Esophagus squamous epithelium (tissue), 5 donors: ENCODE measurements around the gene SCN11A. TPM values are rescaled to one million over a fixed set of nuclear protein-coding genes. Genes with fewer than 3 reads are reported as not detected.
"Not testable (repeated sequence)": the region's sequence is repeated elsewhere in the genome, so short reads cannot be mapped to it uniquely, and the experiment has no call there.

Source experiments
- DNase-seq: peaks from one replicate; lab custom pipeline; 2025; lab: John Stamatoyannopoulos, UW
- H3K27ac ChIP-seq, 4 donors: fragments of 200-600 bp; sonication (generic); one replicate each; pipeline ENCODE4 v1.5.1; 2016 to 2019; ENCODE audit warnings: mild to moderate bottlenecking in 1 of 4
- H3K27me3 ChIP-seq, 4 donors: fragments of 200-600 bp; sonication (generic); 1 replicate in 3 of 4; 2 replicates in 1 of 4; pipeline versions ENCODE4 v1.5.1 to v1.6.0; 2017 to 2021; ENCODE audit warnings: antibody characterized with exemption in 1 of 4
- H3K36me3 ChIP-seq, 3 donors: fragments of 200-600 bp; sonication (generic); one replicate each; pipeline ENCODE4 v1.5.1; 2016 to 2019
- H3K4me1 ChIP-seq, 3 donors: fragments of 200-600 bp; sonication (generic); one replicate each; pipeline ENCODE4 v1.5.1; 2017 to 2019
- H3K4me3 ChIP-seq, 4 donors: fragments of 200-600 bp; sonication (generic); 1 replicate in 3 of 4; 2 replicates in 1 of 4; pipeline ENCODE4 v1.5.1; 2016 to 2019; ENCODE audit warnings: mild to moderate bottlenecking in 2 of 4, moderate library complexity in 1 of 4
- H3K9me3 ChIP-seq, 3 donors: fragments of 200-600 bp; sonication (generic); one replicate each; pipeline ENCODE4 v1.5.1; 2016 to 2019
- POLR2A ChIP-seq, 4 donors: fragments of 450-650 bp; IDR thresholded peaks; one replicate each; pipeline ENCODE4 v1.6.1; 2017; ENCODE audit warnings: antibody characterized with exemption in 4 of 4, mild to moderate bottlenecking in 4 of 4, moderate library complexity in 3 of 4
- WGBS, 2 donors: methylation state at CpG; one replicate each; pipeline ENCODE4 v1.1.5; 2018; 5-methylcytosine and 5-hydroxymethylcytosine counted together
- intact Hi-C: fragments of 100-400 bp; cut with DNase I; formaldehyde crosslinking; loops from one replicate; pipeline ENCODE4 v1.15.0; 2022
- total RNA-seq, 4 donors: library from RNA; depleted of rRNA; stranded (reverse); fragments of >200 nt; gene quantifications; one replicate each; pipeline ENCODE4 v1.1.0, GENCODE V29; 2016
- TF ChIP-seq, protein P1 (sequence below), 6 experiments: fragments of 450-650 bp in 4 of 6; fragments of 200-600 bp in 2 of 6; sonication (generic) in 2 of 6; IDR thresholded peaks; one replicate each; pipeline ENCODE4 v1.5.1; 2016 to 2019; ENCODE audit warnings: antibody characterized with exemption in 6 of 6, mild to moderate bottlenecking in 4 of 6, moderate library complexity in 4 of 6
- donor health status: DM: yes; HTN: yes; CAD: no.

SCN11A gene
- total RNA-seq, 4 donors from 2014 or later: under 0.01 to 0.04 TPM; not detected in 2

DNA sequence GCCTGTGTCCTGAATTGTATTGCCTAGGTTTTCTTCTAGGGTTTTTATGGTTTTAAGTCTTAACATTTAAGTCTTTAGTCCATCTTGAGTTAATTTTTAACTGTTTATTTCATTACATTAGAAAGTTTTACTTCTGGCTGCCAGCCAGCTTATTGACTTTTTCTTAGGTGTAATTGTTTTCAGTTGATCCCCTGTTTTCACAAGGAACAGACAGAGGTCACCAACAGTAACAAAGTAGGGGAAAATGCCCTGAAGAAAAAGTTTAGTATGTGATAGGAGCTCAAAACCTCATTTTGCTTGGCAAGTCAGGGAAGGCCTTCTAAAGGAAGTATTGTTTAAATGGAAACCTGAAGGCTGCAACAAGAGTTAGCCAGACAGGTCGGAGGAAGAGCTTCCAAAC lies 10.4 kb upstream of the SCN11A start:
- Histone ChIP-seq H3K4me1 (no peaks in the 10 kb centered on the region), H3K4me3 (no peak overlapping the region), H3K27me3 (no peaks in the 10 kb centered on the region), H3K27ac (no peak overlapping the region), H3K9me3 (no peaks in the 10 kb centered on the region), H3K36me3 (peaks cover 0 to 38% (median 0%) of the 10 kb centered on the region in 3 donors)
- DNase-seq: no peak
- intact Hi-C loops: no loop called here
- WGBS, 2 donors: 50 to 77% methylated on average over 1 of the region's 1 CpG
- TF ChIP-seq, protein P1, sequence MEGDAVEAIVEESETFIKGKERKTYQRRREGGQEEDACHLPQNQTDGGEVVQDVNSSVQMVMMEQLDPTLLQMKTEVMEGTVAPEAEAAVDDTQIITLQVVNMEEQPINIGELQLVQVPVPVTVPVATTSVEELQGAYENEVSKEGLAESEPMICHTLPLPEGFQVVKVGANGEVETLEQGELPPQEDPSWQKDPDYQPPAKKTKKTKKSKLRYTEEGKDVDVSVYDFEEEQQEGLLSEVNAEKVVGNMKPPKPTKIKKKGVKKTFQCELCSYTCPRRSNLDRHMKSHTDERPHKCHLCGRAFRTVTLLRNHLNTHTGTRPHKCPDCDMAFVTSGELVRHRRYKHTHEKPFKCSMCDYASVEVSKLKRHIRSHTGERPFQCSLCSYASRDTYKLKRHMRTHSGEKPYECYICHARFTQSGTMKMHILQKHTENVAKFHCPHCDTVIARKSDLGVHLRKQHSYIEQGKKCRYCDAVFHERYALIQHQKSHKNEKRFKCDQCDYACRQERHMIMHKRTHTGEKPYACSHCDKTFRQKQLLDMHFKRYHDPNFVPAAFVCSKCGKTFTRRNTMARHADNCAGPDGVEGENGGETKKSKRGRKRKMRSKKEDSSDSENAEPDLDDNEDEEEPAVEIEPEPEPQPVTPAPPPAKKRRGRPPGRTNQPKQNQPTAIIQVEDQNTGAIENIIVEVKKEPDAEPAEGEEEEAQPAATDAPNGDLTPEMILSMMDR (IDR thresholded peaks at IDR 0.05): no peak
- no peak for TF ChIP-seq POLR2A (IDR thresholded peaks at IDR 0.05)

DNA sequence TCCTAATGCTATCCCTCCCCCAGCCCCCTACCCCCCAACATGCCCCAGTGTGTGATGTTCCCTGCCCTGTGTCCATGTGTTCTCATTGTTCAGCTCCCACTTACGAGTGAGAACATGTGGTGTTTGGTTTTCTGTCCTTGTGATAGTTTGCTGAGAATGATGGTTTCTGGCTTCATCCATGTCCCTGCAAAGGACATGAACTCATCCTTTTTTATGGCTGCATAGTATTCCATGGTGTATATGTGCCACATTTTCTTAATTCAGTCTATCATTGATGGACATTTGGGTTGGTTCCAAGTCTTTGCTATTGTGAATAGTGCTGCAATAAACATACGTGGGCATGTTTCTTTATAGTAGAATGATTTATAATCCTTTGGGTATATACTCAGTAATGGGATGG lies 9.5 kb upstream of the SCN11A start:
- H3K4me1 ChIP-seq, H3K27ac ChIP-seq, H3K27me3 ChIP-seq, DNase-seq, intact Hi-C loops, H3K4me3 ChIP-seq, H3K9me3 ChIP-seq: not testable (repeated sequence)
- peaks cover 0 to 29% (median 0%) of the 10 kb centered on the region in 3 donors for H3K36me3 ChIP-seq
- 54 to 83% methylated on average over 1 to 2 of the region's 2 CpGs for WGBS, 2 donors

DNA sequence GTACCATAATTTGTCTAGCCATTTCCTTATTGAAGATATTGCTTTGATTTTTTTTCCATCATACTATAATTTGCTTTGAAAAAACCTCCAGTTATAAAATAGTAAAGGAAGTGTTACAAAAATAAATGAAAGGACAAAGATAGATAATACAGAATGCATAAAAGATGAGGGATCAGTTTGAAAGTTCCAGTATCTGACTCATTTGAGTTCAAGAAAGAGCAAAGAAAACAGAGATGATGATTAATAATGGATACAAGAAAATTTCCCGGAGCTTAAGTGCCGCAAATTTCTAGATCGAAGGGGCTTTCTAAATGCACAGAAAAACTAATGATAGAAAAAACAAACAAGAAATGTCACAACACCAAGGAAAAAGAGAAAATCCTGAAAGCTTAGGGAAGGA lies 4.4 kb upstream of the SCN11A start:
- no peak for TF ChIP-seq POLR2A (IDR thresholded peaks at IDR 0.05)
- TF ChIP-seq, protein P1 (IDR thresholded peaks at IDR 0.05): no peak
- peaks cover 3 to 37% (median 8%) of the 10 kb centered on the region in 3 donors for H3K4me1 ChIP-seq
- no peak overlapping the region for H3K27ac ChIP-seq
- H3K36me3 ChIP-seq: peaks cover 0 to 4% (median 0%) of the 10 kb centered on the region in 3 donors
- H3K9me3 ChIP-seq: no peaks in the 10 kb centered on the region
- 17 to 43% methylated on average over 3 of the region's 3 CpGs for WGBS, 2 donors
- intact Hi-C loops: no loop called here
- DNase-seq: no peak
- no peak overlapping the region for H3K4me3 ChIP-seq
- no peaks in the 10 kb centered on the region for H3K27me3 ChIP-seq

DNA sequence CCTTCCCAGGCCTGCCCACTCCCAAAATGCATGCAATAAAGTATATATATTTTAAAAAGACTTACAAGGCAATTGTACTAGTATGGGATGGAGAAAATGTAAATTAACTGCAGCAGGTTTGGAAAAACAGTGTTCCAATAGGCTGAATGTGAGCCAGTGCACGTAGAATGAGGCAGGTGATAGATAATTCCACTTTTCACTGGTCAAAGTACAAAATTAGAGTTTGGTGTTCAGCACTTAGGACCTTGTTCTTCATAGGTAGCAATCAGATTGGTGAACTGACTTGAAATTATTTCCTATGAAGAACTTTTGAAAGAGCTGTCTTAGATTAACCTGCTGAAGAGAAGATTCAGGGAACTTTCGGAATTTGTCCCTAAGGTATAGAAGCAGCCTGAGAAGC lies 2.0 kb upstream of the SCN11A start:
- TF ChIP-seq, protein P1 (IDR thresholded peaks at IDR 0.05): no peak
- TF ChIP-seq POLR2A (IDR thresholded peaks at IDR 0.05): no peak
- H3K9me3 ChIP-seq: no peaks in the 10 kb centered on the region
- H3K27me3 ChIP-seq: no peaks in the 10 kb centered on the region
- peak overlapping the region in 1 of 4 donors; percentile 77 for H3K4me3 ChIP-seq
- H3K27ac ChIP-seq: no peak overlapping the region
- intact Hi-C loops: no loop called here
- WGBS, 2 donors: 86 to 91% methylated on average over 2 of the region's 2 CpGs
- H3K36me3 ChIP-seq: peaks cover 0 to 4% (median 0%) of the 10 kb centered on the region in 3 donors
- H3K4me1 ChIP-seq: peaks cover 4 to 39% (median 8%) of the 10 kb centered on the region in 3 donors
- DNase-seq: no peak

DNA sequence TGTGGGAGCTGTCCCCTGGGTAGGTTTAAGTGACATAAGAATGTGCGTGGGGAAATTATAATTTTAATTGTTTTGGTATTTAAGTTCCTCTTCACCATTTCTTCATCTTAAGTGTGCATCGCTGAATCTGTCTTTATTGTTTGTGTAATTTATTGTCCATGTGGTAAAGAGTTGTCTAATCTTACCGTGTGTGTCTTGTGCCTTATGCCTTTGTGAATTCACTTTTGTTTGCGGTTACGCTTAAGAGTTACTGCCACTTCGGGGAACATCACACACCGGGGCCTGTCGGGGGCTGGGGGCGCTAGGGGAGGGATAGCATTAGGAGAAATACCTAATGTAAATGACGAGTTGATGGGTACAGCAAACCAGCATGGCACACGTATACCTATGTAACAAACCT lies 839 bp upstream of the SCN11A start:
- no peaks in the 10 kb centered on the region for H3K36me3 ChIP-seq
- no peaks in the 10 kb centered on the region for H3K9me3 ChIP-seq
- no peak for DNase-seq
- no peak for TF ChIP-seq POLR2A (IDR thresholded peaks at IDR 0.05)
- TF ChIP-seq, protein P1 (IDR thresholded peaks at IDR 0.05): no peak
- H3K4me1 ChIP-seq: peaks cover 4 to 39% (median 8%) of the 10 kb centered on the region in 3 donors
- peak overlapping the region; percentile 77 to 99 (median 92) for H3K4me3 ChIP-seq
- 2 to 4% methylated on average over 10 to 11 of the region's 11 CpGs for WGBS, 2 donors
- H3K27ac ChIP-seq: peak overlapping the region; percentile 88 to 95 (median 94)
- intact Hi-C loops: no loop called here
- no peaks in the 10 kb centered on the region for H3K27me3 ChIP-seq

DNA sequence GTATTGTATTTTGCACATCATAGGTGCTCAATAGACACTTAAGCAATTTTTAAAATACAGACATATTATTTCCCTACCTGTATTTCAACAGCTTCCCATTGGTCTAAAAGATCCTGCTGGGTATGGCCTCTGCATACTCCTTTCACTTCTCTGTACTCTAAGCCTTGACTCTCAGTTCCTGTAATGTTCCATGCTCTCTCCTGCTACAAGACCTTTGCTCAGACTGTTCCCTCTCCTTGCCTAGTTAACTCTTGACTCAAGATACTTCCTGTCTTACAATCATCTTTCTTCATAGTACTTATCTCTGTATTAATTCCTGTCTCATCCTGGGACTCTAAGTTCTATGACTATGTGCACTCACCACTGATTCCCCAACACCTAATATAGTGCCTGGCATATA lies 1.7 kb downstream of the SCN11A start:
- H3K9me3 ChIP-seq: no peaks in the 10 kb centered on the region

More for the DNA sequence above, 1.7 kb downstream of the SCN11A start:
- DNase-seq: no peak
- Histone ChIP-seq H3K36me3 (no peaks in the 10 kb centered on the region), H3K4me1 (peaks cover 4 to 27% (median 8%) of the 10 kb centered on the region in 3 donors), H3K27ac (no peak overlapping the region), H3K27me3 (no peaks in the 10 kb centered on the region), H3K4me3 (no peak overlapping the region)
- intact Hi-C loops: no loop called here
- TF ChIP-seq, protein P1 (IDR thresholded peaks at IDR 0.05): no peak
- no peak for TF ChIP-seq POLR2A (IDR thresholded peaks at IDR 0.05)
